GM18498 (cell line): Measurements from ENCODE around the gene KLF13.

ENCODE experiments used
- ATAC-seq: cut with Tn5 transposase; IDR thresholded peaks from one replicate; pipeline ENCODE4 v1.9.1; 2021; ENCODE audit warnings: mild to moderate bottlenecking, moderate library complexity; ENCODE audit not compliant: unreplicated experiment

KLF13 gene

DNA sequence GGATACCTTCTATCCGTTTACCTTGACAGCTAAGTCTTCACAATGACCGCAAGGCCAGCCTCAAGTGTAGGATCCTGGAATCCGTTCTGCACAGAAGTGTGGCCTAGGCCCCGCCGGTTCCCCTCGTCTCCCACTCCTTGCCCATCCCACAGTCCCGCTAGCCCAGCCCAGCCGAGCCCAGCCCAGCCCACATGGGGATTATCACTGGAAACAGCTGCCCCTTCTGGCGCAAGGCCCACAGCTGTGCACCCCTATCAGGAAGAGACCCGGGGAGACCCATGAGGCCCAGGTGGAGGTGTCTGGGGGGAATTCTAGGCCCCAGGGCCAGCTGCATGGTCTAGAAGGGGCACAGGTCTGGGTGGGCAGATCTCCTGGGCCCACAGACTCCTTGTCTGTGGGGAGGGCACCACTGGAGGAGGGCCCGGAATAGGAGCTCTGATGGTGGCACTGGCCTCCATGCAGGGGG, 27.9 kb upstream of the KLF13 start:
- no peak for ATAC-seq

DNA sequence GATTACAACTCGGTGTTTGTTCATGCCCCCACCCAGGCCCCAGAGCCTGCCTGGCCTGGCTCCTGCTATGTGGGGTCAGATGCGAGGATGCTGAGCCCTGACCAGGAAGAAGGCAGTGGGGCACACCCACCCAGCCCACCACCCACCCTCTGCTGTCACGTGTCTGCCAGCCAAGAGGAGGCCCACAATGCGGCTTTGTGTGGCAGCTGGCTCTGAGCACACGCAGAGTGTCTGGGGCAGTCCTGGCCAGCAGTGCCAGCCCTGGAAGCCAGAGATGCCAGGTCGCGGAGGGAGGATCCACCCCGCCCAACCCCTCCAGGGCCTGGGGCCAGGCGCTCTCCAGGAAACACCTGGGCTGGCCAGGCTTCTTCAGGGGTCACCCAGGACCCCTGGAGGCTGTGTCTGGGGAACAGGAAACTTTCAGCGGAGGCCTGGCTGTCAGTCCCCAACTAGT, 26.4 kb upstream of the KLF13 start:
- ATAC-seq = no peak

DNA sequence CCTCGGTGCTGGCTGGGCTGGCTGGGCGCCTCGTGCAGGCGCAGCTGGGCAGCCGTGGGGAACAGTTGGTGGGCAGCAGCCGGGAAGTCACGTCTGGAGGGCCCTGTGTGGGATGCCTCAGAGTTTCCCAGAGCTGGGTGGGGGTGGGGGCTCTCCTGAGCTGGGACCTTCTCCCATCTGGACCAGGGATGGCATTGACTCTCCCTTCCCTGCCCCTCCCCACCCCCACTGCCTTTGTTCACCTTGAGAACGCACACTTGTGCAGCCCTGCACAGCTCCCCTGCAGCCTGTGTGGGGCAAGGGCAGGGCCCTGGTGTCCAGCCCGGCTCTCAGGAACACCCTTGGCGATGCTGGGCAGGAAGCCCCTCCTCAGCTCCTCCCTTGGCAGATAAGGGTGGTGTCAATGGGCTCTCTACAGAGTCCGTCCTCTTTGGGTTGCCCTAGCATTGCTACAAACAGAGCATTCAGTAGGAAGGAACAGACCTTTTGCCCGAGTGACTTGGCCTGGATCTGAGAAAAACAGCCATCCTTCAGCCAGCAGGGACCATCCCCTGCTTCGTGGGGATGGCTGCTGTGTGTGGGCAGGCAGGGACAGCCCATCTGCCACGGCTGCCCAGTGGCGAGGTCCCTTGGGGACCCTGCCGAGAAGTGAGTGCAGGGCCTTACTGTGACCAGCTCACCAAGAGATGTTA, 25.5 kb upstream of the KLF13 start:
- ATAC-seq = no peak

DNA sequence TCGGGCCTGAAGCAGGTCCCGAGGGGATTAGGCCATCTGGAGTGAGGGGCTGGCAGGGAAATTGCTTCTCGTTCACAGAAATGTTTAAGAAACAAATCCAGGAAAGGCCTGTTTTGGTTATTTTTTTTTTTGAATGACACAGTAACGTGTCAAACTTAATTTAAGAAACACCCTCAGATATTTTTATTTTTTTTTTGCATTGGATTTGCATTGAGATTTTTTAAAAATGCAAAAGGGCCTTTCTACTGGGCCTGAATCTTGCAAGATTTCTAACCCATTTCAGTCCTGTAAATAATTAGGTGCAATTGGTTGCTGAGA, 25.0 kb upstream of the KLF13 start:
- no peak for ATAC-seq

DNA sequence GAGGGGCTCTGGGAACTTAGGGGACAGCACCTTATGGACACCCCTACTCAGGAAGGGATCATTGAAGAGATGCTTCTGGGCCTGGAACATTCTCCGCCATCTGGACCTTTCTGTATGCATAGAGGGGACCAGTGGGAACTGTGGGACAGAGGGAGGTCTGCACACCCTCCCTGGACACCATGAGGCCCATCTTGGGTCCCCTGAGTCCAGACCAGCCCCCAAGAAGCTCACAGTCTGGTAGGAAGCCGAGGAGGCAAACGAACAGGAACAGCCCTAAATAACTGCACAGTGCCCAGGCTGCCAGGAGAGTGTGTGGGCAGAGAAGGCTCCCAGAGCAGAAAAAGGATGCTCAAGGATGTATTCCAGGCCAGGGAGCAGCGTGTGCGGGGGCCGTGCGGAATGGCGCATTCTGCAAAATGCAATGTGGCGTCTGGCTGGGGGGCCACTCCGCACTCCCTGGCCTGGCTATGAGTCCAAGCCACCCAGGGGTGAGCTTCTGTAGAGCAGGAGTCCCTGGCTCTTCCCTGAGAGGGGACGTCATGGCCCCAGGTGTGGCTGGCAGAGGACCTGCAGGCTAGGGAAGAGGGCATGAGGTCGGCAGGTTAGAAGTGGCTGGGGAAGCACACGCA, 24.5 kb upstream of the KLF13 start:
- ATAC-seq = no peak

DNA sequence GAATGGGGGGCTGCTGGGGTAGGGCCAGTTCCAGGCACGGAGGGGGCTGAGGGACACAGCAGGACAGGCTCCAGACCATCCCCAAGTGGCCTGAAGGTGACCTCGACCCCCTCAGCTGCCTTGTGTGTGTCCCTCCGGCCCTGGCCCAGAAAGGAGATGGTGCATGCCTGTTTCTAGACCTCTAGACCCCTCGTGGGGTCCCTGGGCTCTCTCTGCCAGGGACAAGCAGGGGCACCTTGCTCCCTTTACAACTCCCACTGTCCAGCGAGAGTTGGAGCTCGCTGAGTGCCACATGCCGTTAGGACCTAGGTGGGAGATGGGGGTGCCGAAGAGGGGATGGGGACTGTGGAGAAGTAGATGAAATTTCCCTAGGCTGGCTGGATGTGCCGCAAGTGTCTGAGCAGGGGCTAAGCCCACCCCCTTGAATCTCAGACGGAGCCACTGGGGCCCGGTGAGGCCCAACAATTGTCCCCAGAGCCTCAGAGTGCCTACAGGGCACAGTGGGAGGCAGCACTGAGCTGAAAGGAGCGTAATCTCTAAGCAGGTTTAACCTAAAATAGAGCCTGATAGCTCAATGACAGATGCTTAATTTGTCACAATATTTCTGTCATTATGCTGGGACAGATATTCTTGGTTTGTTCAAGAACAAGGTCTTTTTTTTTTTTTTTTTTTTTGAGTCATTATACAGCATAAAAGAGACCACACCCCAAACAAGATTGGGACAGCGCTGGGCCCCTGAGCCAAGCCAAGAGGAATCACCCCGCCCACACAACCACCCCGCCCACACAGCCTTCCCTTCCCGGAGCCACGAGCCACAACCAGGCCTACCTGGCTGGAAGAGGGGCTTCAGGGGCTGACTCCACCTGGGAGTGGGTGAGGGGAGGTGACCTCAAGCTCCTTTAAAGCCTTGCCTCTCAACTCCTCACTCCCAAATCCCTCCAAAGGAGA, 23.6 kb upstream of the KLF13 start:
- ATAC-seq = no peak

DNA sequence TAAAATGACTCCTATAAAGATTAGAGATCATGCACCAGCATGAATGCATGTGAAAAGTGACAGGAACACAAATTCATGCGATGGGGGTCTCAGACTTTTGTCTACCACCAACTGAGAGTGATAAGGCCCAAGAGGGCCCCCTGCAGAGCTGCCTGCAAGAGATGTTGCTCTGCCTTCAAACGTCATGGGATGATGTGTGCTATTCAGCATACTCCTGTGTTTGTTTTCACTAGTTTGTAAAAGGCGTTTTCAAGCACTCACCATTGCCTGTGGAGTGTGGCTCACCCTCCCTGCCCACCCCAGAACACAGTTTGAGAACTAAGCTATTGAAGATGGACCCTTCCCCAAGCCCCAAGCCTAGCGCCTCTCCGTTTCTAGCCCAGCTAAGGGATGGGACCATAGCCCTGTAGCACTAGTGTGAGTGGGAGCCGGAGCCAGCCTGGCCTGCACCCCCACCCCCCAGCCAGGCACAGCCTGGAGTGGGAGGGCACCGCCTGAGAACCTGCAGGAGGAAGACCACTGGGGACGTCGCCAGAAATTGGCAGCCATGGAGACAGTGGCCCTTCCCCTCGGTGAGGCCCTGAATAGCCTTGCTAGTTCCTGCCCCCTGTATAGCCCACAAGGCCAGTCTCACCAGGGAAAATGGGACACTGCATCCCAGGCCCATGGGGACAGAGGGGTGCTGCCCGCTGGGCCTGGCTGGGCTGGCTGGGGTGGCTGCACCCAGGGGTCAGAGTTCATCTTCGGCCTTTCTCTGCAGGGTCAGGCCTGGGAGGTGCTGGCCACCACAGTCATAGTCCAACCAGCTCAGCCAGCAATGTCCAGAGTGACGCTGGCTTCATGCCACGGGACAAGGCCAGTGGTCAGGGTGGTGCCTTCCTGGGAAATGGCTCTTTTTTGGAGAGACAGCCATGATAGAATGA, 22.6 kb upstream of the KLF13 start:
- no peak for ATAC-seq

DNA sequence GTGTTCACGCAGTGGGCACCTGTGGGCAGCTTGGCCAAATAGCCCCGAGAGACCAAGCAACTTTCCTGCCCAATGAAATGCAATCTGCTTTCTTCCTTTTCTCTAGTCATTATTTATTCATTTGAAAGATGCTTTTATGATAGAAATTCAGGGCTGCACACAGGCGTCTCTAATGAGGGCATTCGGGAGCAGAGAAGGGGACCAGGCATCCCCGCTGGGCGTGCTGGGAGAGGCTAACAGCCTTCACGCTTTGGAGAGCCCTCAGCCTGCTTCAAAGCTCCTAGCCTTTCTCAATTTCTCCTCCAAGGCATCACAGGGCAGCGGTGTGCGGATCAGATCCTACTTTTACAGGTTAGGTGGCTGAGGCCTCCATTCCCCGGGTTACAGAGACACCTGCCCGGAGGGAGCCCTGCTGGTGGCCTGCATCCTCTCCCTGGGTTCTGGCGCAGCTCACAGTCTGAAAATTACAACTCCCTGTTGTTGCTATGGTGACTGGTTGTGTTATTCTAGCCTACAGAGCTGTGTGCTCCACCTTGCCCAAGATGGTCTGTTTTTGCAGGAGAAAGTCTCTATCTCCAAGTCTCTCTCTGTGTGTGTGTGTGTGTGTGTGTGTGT, 21.8 kb upstream of the KLF13 start:
- ATAC-seq = no peak

DNA sequence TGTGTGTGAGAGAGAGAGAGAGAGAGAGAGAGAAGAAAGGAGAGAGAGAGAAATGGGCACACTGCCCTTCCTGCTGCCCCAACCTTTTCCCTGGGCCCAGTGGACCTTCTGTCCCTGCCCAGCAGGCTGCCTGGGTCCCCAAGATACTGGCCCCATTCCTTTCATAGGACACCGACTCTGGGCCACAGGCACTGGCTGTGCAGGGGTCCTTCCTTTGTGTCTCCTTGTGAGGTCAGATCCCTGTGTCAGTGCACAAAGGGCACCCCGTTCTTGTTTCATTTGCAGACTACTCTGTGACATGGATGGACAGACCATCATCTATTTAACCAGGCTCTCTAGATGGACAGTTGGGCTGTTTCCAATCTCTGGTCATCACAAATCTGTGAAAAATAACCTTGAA, 21.3 kb upstream of the KLF13 start:
- no peak for ATAC-seq

DNA sequence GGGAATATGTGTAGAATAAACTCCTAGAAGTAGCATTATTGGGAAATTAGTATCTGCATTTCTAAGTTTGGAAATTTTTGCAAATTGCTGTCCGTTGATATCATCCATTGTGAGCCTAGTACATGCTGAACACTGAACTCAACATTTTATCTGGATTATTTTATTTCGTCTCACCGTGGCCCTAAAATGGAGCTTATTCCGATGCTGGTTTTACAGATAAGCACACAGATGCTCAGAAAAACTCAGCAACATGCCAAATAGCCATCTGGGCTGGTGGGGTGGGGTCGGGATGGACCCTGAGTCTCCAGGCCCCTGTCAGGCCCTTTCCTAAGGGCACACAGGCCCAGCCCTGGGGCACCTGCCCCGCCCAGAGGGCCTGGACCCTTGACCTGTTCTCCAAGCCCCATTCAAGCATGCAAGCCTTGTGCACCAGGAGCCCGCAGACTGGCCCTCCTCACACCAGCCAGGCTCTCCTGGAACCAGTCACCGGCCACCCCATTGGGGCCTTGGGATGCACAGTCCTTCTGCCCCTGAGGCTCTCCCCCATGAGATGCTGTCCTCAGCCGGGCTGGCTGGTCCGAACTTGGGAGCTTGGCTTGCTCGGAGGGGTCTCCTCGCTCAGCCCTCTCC, 20.7 kb upstream of the KLF13 start:
- no peak for ATAC-seq

DNA sequence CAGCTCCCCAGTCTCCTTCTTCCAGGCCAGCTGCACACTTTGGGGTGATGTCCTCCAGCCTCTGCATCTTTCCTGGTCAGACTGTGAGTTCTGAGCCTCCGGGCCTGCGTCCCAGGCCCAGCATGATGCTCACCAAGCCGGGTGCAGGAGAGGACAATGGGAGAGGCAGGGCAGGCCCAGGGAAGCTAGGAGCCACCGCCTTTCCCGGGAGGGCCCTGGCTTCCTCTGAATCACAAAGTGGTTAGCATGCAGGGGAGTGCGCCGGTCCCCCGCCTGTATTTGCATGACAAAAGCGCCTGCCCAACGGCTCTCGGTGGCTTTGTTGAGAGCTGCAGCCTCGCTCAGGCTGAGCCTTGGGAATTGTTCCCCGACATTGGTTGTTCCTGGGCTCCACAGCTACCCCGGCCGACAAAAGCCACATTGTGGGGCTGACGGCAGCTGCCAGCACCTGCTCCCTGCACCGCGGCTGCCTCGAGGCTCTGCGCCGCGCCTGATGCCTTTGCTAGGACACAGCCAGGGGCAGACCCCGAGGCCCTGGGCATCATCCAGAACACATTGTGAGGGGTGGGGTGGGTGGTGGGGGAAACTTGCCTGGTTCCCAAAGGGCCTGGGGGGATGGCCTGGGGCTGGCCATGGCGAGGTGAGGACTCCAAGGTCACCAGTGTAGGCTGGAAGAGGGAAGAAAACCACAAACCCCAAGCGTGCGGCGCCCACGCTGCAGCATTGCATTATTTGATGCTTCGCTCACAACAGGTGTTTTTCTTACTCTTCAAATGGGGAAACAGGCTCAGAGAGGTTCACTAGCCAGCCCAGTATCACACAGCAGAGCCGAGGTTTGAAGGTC, 20.0 kb upstream of the KLF13 start:
- no peak for ATAC-seq

DNA sequence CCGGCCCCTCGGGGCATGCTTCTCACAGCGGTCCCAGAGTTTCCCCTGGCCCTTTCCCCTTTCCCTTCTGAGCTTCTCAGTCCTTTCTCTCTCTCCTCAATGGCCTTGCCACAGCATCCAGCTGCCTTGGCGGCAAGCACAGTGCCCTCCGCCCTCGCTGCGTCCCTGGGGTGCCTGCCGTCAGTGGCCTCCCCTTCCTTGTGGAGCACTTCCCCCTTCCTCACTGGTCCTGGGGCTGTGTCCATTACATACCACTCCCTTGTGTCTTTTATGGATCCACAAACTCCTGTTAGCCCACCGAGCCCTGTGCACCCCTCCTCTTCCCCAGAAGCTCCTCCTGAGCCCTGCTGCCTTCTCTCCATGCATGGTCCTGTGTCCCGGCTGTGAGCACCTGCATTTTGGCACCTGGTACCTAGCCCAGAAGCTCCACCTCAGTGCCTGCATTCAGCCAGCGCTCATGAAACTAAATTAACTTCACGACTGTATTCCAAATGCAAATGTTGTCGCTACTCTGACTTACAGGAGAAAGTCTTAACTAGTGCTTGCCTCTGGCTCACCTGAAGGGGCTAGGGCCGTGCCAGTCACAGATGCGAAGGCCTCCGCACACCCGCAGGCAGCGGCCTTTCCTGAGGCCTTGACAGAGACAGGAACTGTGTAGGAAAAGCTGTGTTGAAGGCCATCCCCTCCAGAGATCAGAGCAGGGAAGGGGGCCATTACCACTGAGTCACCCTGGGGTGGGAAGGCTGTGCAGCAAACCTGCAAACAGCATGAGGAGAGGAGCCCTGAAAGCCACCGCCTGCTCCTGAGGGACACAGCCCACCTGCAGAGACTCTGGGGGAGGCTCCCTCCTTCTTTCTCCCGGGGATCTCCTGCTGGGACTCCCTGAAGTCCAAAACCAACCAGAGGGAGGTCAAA, 19.1 kb upstream of the KLF13 start:
- ATAC-seq = no peak

DNA sequence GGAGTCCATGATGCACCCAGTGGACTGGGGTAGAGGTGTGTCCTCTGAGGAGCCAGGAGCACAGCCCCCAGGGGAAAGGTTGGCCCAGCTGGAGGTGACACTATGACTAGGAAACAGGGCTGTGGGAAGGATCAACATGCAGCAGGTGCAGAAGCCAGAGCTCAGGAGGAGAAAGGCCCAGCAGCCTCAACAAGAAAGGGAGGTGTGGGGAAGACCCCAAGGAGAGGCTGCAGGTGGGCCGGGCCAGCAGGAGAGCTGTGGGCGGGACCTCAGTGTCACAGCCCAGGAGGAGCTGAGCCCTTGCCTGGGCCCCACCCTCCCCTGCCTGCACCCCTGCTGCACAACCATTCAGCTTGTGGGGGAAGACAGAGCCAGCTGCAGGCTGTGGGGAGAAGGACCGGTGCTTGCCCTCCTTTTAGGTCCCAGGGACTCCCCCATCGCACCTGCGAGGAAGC, 18.4 kb upstream of the KLF13 start:
- no peak for ATAC-seq

DNA sequence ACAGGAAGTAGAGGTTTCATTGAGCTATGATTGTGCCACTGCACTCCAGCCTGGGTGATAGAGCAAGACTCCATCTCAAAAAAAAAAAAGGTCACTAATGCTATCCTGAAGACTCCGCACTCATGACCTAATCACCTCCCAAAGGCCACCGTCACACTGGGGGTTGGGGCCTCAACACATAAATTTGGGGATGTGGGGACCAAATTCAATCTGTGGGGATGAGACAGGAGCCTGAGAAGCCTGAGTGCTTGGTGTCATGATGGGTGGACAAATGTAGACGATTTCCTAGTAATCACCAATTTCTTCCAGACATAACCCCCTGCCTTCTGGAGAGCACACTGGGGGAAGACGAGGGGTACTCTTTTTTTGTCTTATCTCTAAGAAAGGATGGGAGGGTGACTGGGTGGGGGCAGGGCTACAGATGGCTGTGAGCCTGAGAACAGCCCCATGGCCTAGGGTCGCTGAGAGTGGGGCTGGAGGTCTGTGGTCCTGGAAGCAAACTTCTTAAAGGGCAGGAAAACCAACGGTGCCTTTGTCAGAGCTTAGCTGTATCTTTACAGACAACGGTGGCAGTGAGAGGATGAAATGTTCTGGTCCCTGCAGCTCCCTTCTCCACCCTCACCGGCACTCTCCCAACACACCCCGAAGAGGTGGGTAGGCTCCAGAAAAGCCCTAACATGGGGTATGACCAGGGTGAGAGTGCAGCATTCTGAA, 16.6 kb upstream of the KLF13 start:
- no peak for ATAC-seq

DNA sequence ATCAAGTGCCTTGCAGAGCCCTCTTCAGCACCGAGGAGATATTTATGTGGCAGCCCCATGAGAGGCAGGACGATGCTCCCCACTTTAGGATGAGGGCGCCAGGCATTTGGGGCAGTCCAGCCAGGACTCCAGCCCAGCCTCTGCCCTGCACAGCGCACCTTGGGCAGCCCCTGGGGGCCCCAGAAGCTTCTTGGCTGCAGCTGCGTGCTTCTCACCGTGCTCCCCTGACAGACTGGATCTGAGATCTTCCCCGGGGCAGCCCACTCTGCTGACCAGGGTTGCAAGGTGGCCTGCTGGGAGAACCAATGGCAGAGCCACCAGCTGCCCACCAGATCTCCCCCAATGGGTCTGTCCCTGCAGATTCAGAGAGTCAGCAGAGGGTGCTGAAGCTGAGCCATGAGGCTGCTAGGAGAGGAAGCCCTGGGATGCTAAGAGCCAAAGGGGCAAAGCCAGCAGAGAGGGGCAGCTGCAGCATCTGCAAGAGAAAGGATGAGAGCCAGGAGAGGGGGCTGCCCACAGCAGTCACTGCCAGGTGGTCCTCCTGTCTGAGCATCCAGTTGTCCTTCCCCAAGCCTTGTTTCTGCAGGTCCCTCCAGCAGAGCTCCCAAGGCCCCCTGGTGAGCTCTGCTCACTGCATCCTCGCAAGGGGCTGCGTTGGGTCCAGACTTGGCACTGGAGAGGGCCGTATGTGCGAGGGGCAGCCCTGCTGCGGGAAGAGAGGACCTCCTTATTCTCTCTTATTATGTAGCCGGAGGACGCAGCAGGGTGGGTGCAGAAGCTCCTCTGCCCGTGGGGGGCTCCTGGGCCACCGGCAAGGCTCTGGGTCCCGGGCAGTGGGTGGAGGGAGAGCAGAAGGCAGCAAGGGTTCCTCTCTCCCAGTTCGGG, 14.7 kb upstream of the KLF13 start:
- no peak for ATAC-seq

DNA sequence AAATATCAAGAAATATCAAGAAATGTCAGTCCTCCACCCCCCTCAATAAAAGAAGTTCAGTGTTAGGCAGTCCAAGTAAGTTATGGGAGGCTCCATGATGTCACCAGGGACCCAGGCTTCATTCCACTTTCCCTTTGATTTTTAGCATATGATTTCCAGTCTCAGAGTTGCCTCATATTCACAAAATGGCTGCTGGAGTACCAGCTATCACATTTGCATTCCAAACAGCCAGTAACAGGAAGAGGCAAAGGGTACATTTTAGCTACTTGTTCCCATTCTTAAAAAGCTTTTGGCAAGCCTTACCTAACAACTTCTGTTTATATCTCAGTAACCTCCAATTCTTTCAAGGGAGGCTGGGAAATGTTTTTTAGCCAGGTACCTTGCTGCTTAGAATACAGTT, 13.4 kb upstream of the KLF13 start:
- no peak for ATAC-seq
